GM23248 (cell line): ENCODE measurements around the gene PDX1.

ENCODE experiments used
- EZH2 ChIP-seq: fragments of 200-600 bp; sonication (generic); IDR thresholded peaks from 2 replicates; pipeline ENCODE4 v1.6.1; 2018; ENCODE audit warnings: antibody characterized with exemption, mild to moderate bottlenecking; ENCODE audit not compliant: insufficient read depth, poor library complexity, severe bottlenecking
- EZH2phosphoT487 ChIP-seq: fragments of 200-600 bp; sonication (generic); IDR thresholded peaks from 2 replicates; pipeline ENCODE4 v1.6.1; 2018; ENCODE audit warnings: antibody characterized with exemption, moderate library complexity, mild to moderate bottlenecking, low read depth; ENCODE audit not compliant: insufficient read depth

DNA sequence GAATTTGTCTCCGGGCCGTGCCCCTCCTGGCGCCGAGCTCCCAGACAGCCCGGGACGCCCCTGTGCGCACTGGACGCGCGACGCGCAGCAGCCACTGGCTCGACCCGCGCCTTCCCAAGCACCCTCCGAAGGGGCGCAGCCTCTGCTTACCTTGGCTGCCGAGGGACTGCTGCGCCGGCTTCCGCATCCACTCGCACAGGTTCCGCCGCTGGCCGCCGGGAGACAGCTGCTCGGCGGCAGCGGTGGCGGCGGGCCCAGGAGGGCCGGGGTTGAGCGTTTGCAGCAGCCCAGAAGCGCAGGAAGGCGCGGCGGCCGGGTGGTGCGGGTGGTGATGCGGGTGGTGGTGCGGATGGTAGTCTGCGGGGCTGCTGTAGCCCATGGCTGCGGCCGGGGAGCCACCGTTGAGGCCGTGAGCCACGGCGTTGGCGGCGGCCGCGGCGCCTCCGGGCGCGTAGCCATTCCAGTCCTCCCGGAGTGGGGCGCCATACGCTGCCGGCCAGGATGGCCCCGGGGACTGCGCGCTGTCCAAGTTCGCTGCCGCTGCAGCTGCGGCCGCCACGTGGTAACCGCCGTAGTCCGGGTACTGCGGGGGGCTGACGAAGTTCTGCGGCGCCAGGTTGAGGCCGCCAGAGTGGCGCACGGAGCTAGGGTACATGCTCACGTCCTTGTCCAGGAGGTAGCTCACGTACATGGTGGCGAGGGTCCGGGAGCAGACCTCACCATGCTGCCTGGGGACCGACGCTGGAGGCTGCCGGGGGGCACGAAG is 48.7 kb downstream of the PDX1 start:
- no peak for TF ChIP-seq EZH2
- TF ChIP-seq EZH2phosphoT487 = no peak
